H1 (cell line): ENCODE data around the gene LILRA1. TPM values are rescaled to one million over a fixed set of nuclear protein-coding genes. Genes with fewer than 3 reads are reported as not detected.

Experiments
- CTCF ChIA-PET: fragments of 300-600 bp; sonication (Branson Sonifier 250); formaldehyde crosslinking; loops from one replicate; lab custom pipeline; 2021; ENCODE audit not compliant: partially characterized antibody; lab: Charles Lee
- POLR2A ChIA-PET: fragments of 300-600 bp; sonication (Branson Sonifier 250); formaldehyde crosslinking; loops from one replicate; lab custom pipeline; 2021; ENCODE audit warnings: inconsistent platforms; ENCODE audit not compliant: partially characterized antibody; lab: Charles Lee
- DNase-seq, 2 experiments: peaks; one replicate each; pipeline versions ENCODE4 v3.0.0 to v3.0.0-alpha.2; 2010 to 2022; ENCODE audit warnings: low spot score in 2 of 2, low read depth in 1 of 2, mixed read lengths in 1 of 2
- FAIRE-seq: peaks from 2 replicates; lab custom pipeline; 2011; peaks lifted over from hg19 to GRCh38; lab: Jason Lieb, UNC
- H2AFZ ChIP-seq: 2 replicates; pipeline ENCODE4 v1.8.1; 2012; ENCODE audit warnings: low read length, inconsistent platforms
- H2AK5ac ChIP-seq: 2 replicates; pipeline ENCODE4 v1.6.1; 2013; ENCODE audit warnings: low read depth, low read length
- H2BK120ac ChIP-seq: replicated peaks from 2 replicates; pipeline ENCODE3; 2013; ENCODE audit warnings: low read depth, low read length, inconsistent platforms
- H2BK12ac ChIP-seq: 2 replicates; pipeline ENCODE4 v1.6.1; 2013; ENCODE audit warnings: low read depth, low read length
- H2BK15ac ChIP-seq: 2 replicates; pipeline ENCODE4 v1.6.1; 2013; ENCODE audit warnings: low read length
- H2BK20ac ChIP-seq: 2 replicates; pipeline ENCODE4 v1.6.1; 2013; ENCODE audit warnings: low read length
- H2BK5ac ChIP-seq: 2 replicates; pipeline ENCODE4 v1.6.1; 2013; ENCODE audit warnings: low read depth, low read length
- H3K14ac ChIP-seq: 2 replicates; pipeline ENCODE4 v1.6.1; 2013; ENCODE audit warnings: inconsistent platforms; ENCODE audit not compliant: insufficient read length
- H3K18ac ChIP-seq: 2 replicates; pipeline ENCODE4 v1.6.1; 2013; ENCODE audit warnings: low read length; ENCODE audit errors: extremely low read depth
- H3K23ac ChIP-seq: 2 replicates; pipeline ENCODE4 v1.6.1; 2013; ENCODE audit warnings: inconsistent platforms; ENCODE audit not compliant: insufficient read length
- H3K23me2 ChIP-seq: 2 replicates; pipeline ENCODE4 v1.6.1; 2013; ENCODE audit warnings: low read depth, low read length
- H3K27ac ChIP-seq: 2 replicates; pipeline ENCODE4 v1.6.1; 2011; ENCODE audit warnings: low read depth, low read length, inconsistent platforms
- H3K27me3 ChIP-seq, 4 experiments: replicated peaks in 1 of 4; 1 replicate in 1 of 4; 2 replicates in 3 of 4; pipeline versions ENCODE4 v1.6.1 to v1.8.1; 2011 to 2013; ENCODE audit warnings: low read length in 3 of 4, mild to moderate bottlenecking in 3 of 4, inconsistent platforms in 2 of 4, mixed read lengths in 2 of 4, moderate library complexity in 1 of 4; ENCODE audit not compliant: control insufficient read depth in 3 of 4, insufficient read depth in 3 of 4; ENCODE audit errors: extremely low read depth in 1 of 4
- H3K36me3 ChIP-seq, 4 experiments: 2 replicates each; pipeline versions ENCODE4 v1.6.1 to v1.8.1; 2011 to 2013; ENCODE audit warnings: mild to moderate bottlenecking in 4 of 4, low read length in 3 of 4, moderate library complexity in 2 of 4, control low read depth in 1 of 4, inconsistent platforms in 1 of 4; ENCODE audit not compliant: insufficient read depth in 4 of 4, control insufficient read depth in 2 of 4
- H3K4ac ChIP-seq: replicated peaks from 2 replicates; pipeline ENCODE3; 2013; ENCODE audit warnings: low read length, low read depth, mixed read lengths, inconsistent platforms; ENCODE audit not compliant: insufficient read length
- H3K4me1 ChIP-seq, 4 experiments: replicated peaks in 1 of 4; 1 replicate in 1 of 4; 2 replicates in 3 of 4; pipeline versions ENCODE4 v1.6.1 to v1.8.1; 2011 to 2013; ENCODE audit warnings: low read length in 3 of 4, inconsistent platforms in 2 of 4, mixed read lengths in 1 of 4; ENCODE audit not compliant: insufficient read depth in 4 of 4, control insufficient read depth in 3 of 4
- H3K4me2 ChIP-seq, 2 experiments: 2 replicates each; pipeline versions ENCODE4 v1.6.1 to v1.8.1; 2011 to 2013; ENCODE audit warnings: low read depth in 2 of 2, low read length in 2 of 2, control low read depth in 1 of 2, inconsistent platforms in 1 of 2, mild to moderate bottlenecking in 1 of 2; ENCODE audit not compliant: insufficient read depth in 1 of 2
- H3K4me3 ChIP-seq, 4 experiments: fragments of 200-600, 300-600 bp in 1 of 4; sonication (generic), shearing (Covaris generic), sonication (Bioruptor Twin) in 1 of 4; 2 replicates each; pipeline versions ENCODE4 v1.5.1 to v1.8.1; 2011 to 2016; ENCODE audit warnings: low read length in 4 of 4, low read depth in 3 of 4, control low read depth in 2 of 4, inconsistent platforms in 2 of 4, mild to moderate bottlenecking in 2 of 4, mixed read lengths in 1 of 4, moderate library complexity in 1 of 4; ENCODE audit not compliant: insufficient read depth in 2 of 4; ENCODE audit errors: extremely low read depth in 1 of 4
- H3K56ac ChIP-seq: replicated peaks from 2 replicates; pipeline ENCODE3; 2013; ENCODE audit warnings: low read depth, mild to moderate bottlenecking, mixed read lengths, low read length, inconsistent platforms; ENCODE audit not compliant: insufficient read length
- H3K79me1 ChIP-seq: 2 replicates; pipeline ENCODE4 v1.6.1; 2013; ENCODE audit warnings: low read depth, low read length, control low read depth
- H3K79me2 ChIP-seq, 2 experiments: 2 replicates each; pipeline versions ENCODE4 v1.6.1 to v1.8.1; 2012 to 2013; ENCODE audit warnings: low read length in 2 of 2, mild to moderate bottlenecking in 2 of 2, inconsistent platforms in 1 of 2; ENCODE audit not compliant: insufficient read depth in 2 of 2, control insufficient read depth in 1 of 2
- H3K9ac ChIP-seq, 4 experiments: replicated peaks in 1 of 4; 1 replicate in 1 of 4; 2 replicates in 3 of 4; pipeline versions ENCODE4 v1.6.1 to v1.8.1; 2011 to 2013; ENCODE audit warnings: low read depth in 3 of 4, low read length in 3 of 4, control low read depth in 2 of 4, mild to moderate bottlenecking in 2 of 4, moderate library complexity in 2 of 4, inconsistent platforms in 1 of 4; ENCODE audit errors: extremely low read depth in 1 of 4
- H3K9me3 ChIP-seq, 2 experiments: 2 replicates each; pipeline versions ENCODE4 v1.6.1 to v1.8.1; 2012 to 2013; ENCODE audit warnings: mild to moderate bottlenecking in 2 of 2, moderate library complexity in 2 of 2, control low read depth in 1 of 2, inconsistent platforms in 1 of 2, low read depth in 1 of 2, low read length in 1 of 2, mixed read lengths in 1 of 2; ENCODE audit not compliant: insufficient read depth in 2 of 2
- H4K20me1 ChIP-seq, 2 experiments: replicated peaks in 1 of 2; 2 replicates each; pipeline versions ENCODE3 to v1.8.1; 2011 to 2013; ENCODE audit warnings: inconsistent platforms in 2 of 2, low read length in 2 of 2, mild to moderate bottlenecking in 1 of 2; ENCODE audit not compliant: insufficient read depth in 2 of 2, control insufficient read depth in 1 of 2
- H4K5ac ChIP-seq: 2 replicates; pipeline ENCODE4 v1.6.1; 2013; ENCODE audit warnings: low read length, low read depth, mixed read lengths, inconsistent platforms; ENCODE audit not compliant: insufficient read length
- H4K8ac ChIP-seq: 2 replicates; pipeline ENCODE4 v1.8.0; 2013; ENCODE audit warnings: mild to moderate bottlenecking, moderate library complexity, low read length, inconsistent platforms; ENCODE audit not compliant: insufficient read depth; ENCODE audit errors: extremely low read depth
- H4K91ac ChIP-seq: replicated peaks from 2 replicates; pipeline ENCODE3; 2013; ENCODE audit warnings: low read length, mixed read lengths, inconsistent platforms; ENCODE audit not compliant: insufficient read length
- CBX8 ChIP-seq: fragments of 300-800, 300-1000 bp; sonication (generic); IDR thresholded peaks from 2 replicates; pipeline ENCODE4 v1.7.1; 2016; ENCODE audit warnings: low read depth, low read length, borderline replicate concordance
- EP300 ChIP-seq, 2 experiments: IDR thresholded peaks; 1 replicate in 1 of 2; 2 replicates in 1 of 2; pipeline ENCODE4 v1.6.1; 2011 to 2012; ENCODE audit warnings: low read depth in 2 of 2, low read length in 2 of 2, mild to moderate bottlenecking in 2 of 2, borderline replicate concordance in 1 of 2, inconsistent platforms in 1 of 2, moderate library complexity in 1 of 2
- GABPA ChIP-seq: IDR thresholded peaks from 2 replicates; pipeline ENCODE4 v1.6.1; 2011; ENCODE audit warnings: mild to moderate bottlenecking, low read length, moderate library complexity, borderline replicate concordance; ENCODE audit not compliant: insufficient read depth
- MAFK ChIP-seq: IDR thresholded peaks from 2 replicates; pipeline ENCODE4 v1.6.1; 2012; ENCODE audit warnings: low read depth, mild to moderate bottlenecking, improper control_type of control experiment, low read length
- MAX ChIP-seq: IDR thresholded peaks from 2 replicates; pipeline ENCODE4 v1.6.1; 2012; ENCODE audit warnings: inconsistent platforms
- PHF8 ChIP-seq: fragments of 200-600 bp; sonication (generic); conservative IDR thresholded peaks from 2 replicates; pipeline ENCODE4 v1.7.1; 2012; ENCODE audit warnings: low read depth, mild to moderate bottlenecking, inconsistent platforms, low read length, moderate library complexity
- POLR2A ChIP-seq, 2 experiments: IDR thresholded peaks; 1 replicate in 1 of 2; 2 replicates in 1 of 2; pipeline ENCODE4 v1.6.1; 2011; ENCODE audit warnings: low read depth in 2 of 2, low read length in 2 of 2, mild to moderate bottlenecking in 2 of 2; ENCODE audit errors: control extremely low read depth in 1 of 2
- RFX5 ChIP-seq: IDR thresholded peaks from 2 replicates; pipeline ENCODE4 v1.6.1; 2011; ENCODE audit warnings: low read depth, low read length, improper control_type of control experiment, borderline replicate concordance
- SAP30 ChIP-seq: fragments of 300-600 bp; sonication (generic); IDR thresholded peaks from 2 replicates; pipeline ENCODE4 v1.7.1; 2012; ENCODE audit warnings: low read length, moderate library complexity, mild to moderate bottlenecking, inconsistent platforms; ENCODE audit not compliant: insufficient read depth, insufficient replicate concordance
- TBP ChIP-seq: IDR thresholded peaks from 2 replicates; pipeline ENCODE4 v1.6.1; 2011; ENCODE audit warnings: low read depth, low read length, improper control_type of control experiment
- TEAD4 ChIP-seq: IDR thresholded peaks from 2 replicates; pipeline ENCODE4 v1.6.1; 2012; ENCODE audit warnings: low read depth, low read length, inconsistent platforms, mixed read lengths
- WGBS, 2 experiments: shearing (Covaris generic) in 1 of 2; methylation state at CpG; one replicate each; pipeline versions ENCODE4 v1.1.6 to v1.1.7; 2013 to 2015; ENCODE audit warnings: low lambda C conversion rate in 2 of 2, mixed read lengths in 2 of 2, inconsistent platforms in 1 of 2, low coverage in 1 of 2, missing lambda C conversion rate in 1 of 2; ENCODE audit not compliant: insufficient replicate concordance in 2 of 2, insufficient coverage in 1 of 2, insufficient read length in 1 of 2; ENCODE audit errors: extremely low coverage in 1 of 2, missing lambda C conversion rate in 1 of 2; 5-methylcytosine and 5-hydroxymethylcytosine counted together
- polyA plus RNA-seq, 7 experiments: library from polyadenylated mRNA; depleted of rRNA in 3 of 7; stranded (reverse) in 5 of 7; unstranded in 2 of 7; fragments of >200 nt in 5 of 7; fragments of 200-250 nt in 2 of 7; gene quantifications; 1 replicate in 5 of 7; 2 replicates in 1 of 7; 4 replicates in 1 of 7; pipeline versions ENCODE4 v1.2.1 to v1.2.3, GENCODE V29; 2011 to 2013; ENCODE audit warnings: missing spikeins in 2 of 7, mixed read lengths in 2 of 7
- total RNA-seq: library from RNA; stranded (reverse); fragmentation: NEBNext Ultra II Directional; extraction: Animal tissue kit (Norgen Biotek cat#: 25700); gene quantifications from 2 replicates; pipeline ENCODE4 v1.2.1, GENCODE V29; 2021
- TF ChIP-seq, protein P1 (sequence below): IDR thresholded peaks from 2 replicates; pipeline ENCODE4 v1.6.1; 2011; ENCODE audit warnings: low read length, improper control_type of control experiment

The LILRA1 gene
- total and polyA plus RNA-seq, 2 of the 8 experiments (the other 6 are each of a cell fraction or from before 2014, with no cell fraction given) = not detected

DNA sequence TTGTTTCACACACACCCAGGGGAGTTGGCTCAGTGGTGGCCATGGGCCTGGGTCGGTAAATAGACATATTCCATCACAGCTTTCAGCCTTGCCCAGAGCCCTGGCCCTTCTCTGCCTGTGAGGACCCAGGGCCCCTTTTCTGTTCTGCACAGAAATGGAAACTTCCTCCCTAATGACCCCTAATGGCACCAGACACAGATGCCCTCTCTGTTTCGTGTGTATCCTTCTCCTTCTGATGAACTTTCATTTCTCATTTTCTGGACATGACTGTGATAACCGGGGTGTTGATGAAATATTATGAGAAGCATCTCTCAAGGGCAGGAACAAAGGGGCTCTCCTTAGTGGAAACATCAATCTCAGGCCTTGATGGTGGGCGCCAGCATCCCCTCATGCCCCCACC is 12.8 kb downstream of the LILRA1 start:
- no peak overlapping the region for H2BK20ac ChIP-seq
- no peak overlapping the region for H3K23ac ChIP-seq
- no peaks in the 10 kb centered on the region for H3K27me3 ChIP-seq
- no peak overlapping the region for H4K5ac ChIP-seq
- H2AFZ ChIP-seq = no peak overlapping the region
- FAIRE-seq = no peak
- H4K91ac ChIP-seq = no peak overlapping the region
- H3K56ac ChIP-seq = no peak overlapping the region
- H3K23me2 ChIP-seq = no peaks in the 10 kb centered on the region
- no peak overlapping the region for H2BK120ac ChIP-seq
- no peak overlapping the region for H3K9ac ChIP-seq
- no peak overlapping the region for H2BK5ac ChIP-seq
- no peak overlapping the region for H4K8ac ChIP-seq
- no peak overlapping the region for H3K14ac ChIP-seq
- peaks cover 54 to 72% of the 10 kb centered on the region in 2 experiments for H3K9me3 ChIP-seq
- H3K4me2 ChIP-seq = no peak overlapping the region
- no peaks in the 10 kb centered on the region for H3K79me1 ChIP-seq
- no peaks in the 10 kb centered on the region for H3K36me3 ChIP-seq
- no peak overlapping the region for H3K27ac ChIP-seq
- no peak overlapping the region for H3K18ac ChIP-seq
- H2BK15ac ChIP-seq = no peak overlapping the region
- no peaks in the 10 kb centered on the region for H3K4me1 ChIP-seq
- H2AK5ac ChIP-seq = no peak overlapping the region
- no peak for DNase-seq
- ChIA-PET CTCF (no interaction called here), POLR2A (interaction anchor here (0.6 kb wide), 1 partner anchor 15 kb away, joined by 3 read pairs; no protein-coding TSS in a partner anchor)
- no peak overlapping the region for H2BK12ac ChIP-seq
- no peak overlapping the region for H3K4me3 ChIP-seq
- no peak overlapping the region for H3K4ac ChIP-seq
- no peaks in the 10 kb centered on the region for H3K79me2 ChIP-seq
- H4K20me1 ChIP-seq = no peaks in the 10 kb centered on the region
- WGBS, 2 experiments = 74% methylated on average over 4 of the region's 4 CpGs; no CpG with 5 or more reads in 1 of the 2 experiments
- TF ChIP-seq, protein P1, sequence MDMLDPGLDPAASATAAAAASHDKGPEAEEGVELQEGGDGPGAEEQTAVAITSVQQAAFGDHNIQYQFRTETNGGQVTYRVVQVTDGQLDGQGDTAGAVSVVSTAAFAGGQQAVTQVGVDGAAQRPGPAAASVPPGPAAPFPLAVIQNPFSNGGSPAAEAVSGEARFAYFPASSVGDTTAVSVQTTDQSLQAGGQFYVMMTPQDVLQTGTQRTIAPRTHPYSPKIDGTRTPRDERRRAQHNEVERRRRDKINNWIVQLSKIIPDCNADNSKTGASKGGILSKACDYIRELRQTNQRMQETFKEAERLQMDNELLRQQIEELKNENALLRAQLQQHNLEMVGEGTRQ = no peak
- TF ChIP-seq CBX8 (no peak), MAX (no peak), MAFK (no peak), RFX5 (no peak), PHF8 (no peak), TBP (no peak), POLR2A (IDR thresholded peaks at IDR 0.05; ENCODE audit: control extremely low read depth in 1 of 2, low read depth in 2 of 2, low read length in 2 of 2) (no peak), TEAD4 (no peak), EP300 (IDR thresholded peaks at IDR 0.05; ENCODE audit: borderline replicate concordance in 1 of 2, low read depth in 2 of 2, low read length in 2 of 2) (no peak), GABPA (no peak), SAP30 (no peak)
